ENCODE measurements around the gene GOLGA6B.
"Not testable (repeated sequence)": the region's sequence is repeated elsewhere in the genome, so short reads cannot be mapped to it uniquely, and the experiment has no call there.

GOLGA6B gene

GRCh38 chr15:72654397-72654796, at the start of gene GOLGA6B:
TSS of gene GOLGA6B (plus strand) at chr15:72654697. CDS start at chr15:72654738, 41 bp downstream.
- DNase-seq: not testable (repeated sequence)

- no peak for DNase-seq
Observed at GRCh38 chr15:72604794-72605193, 49.7 kb upstream of the GOLGA6B start.

GRCh38 chr15:72608084-72608483, 46.4 kb upstream of the GOLGA6B start:
- not testable (repeated sequence) for DNase-seq

GRCh38 chr15:72609862-72610261, 44.6 kb upstream of the GOLGA6B start:
- no peak for DNase-seq

GRCh38 chr15:72612324-72612723, 42.2 kb upstream of the GOLGA6B start:
- DNase-seq: not testable (repeated sequence)

- DNase-seq: no peak
Observed at GRCh38 chr15:72614810-72615532, 39.5 kb upstream of the GOLGA6B start.

GRCh38 chr15:72615533-72616233, 38.8 kb upstream of the GOLGA6B start:
- not testable (repeated sequence) for DNase-seq

GRCh38 chr15:72616491-72617210, 37.8 kb upstream of the GOLGA6B start:
- no peak for DNase-seq

- DNase-seq: not testable (repeated sequence)
Observed at GRCh38 chr15:72623854-72624253, 30.6 kb upstream of the GOLGA6B start.

GRCh38 chr15:72626153-72626552, 28.3 kb upstream of the GOLGA6B start:
- not testable (repeated sequence) for DNase-seq

- not testable (repeated sequence) for DNase-seq
Observed at GRCh38 chr15:72628249-72629067, 26.0 kb upstream of the GOLGA6B start.

- not testable (repeated sequence) for DNase-seq
Observed at GRCh38 chr15:72629068-72629570, 25.4 kb upstream of the GOLGA6B start.

GRCh38 chr15:72636519-72637282, 17.8 kb upstream of the GOLGA6B start:
- DNase-seq: not testable (repeated sequence)

- DNase-seq: not testable (repeated sequence)
Observed at GRCh38 chr15:72639759-72640483, 14.6 kb upstream of the GOLGA6B start.

- not testable (repeated sequence) for DNase-seq
Observed at GRCh38 chr15:72642271-72642670, 12.2 kb upstream of the GOLGA6B start.

GRCh38 chr15:72648631-72649253, 5.8 kb upstream of the GOLGA6B start:
- DNase-seq: not testable (repeated sequence)

GRCh38 chr15:72656014-72656413, 1.5 kb downstream of the GOLGA6B start:
- DNase-seq: not testable (repeated sequence)

- DNase-seq: not testable (repeated sequence)
Observed at GRCh38 chr15:72661081-72661480, 6.6 kb downstream of the GOLGA6B start.

- not testable (repeated sequence) for DNase-seq
Observed at GRCh38 chr15:72663931-72664330, 9.4 kb downstream of the GOLGA6B start.

- not testable (repeated sequence) for DNase-seq
Observed at GRCh38 chr15:72665706-72666105, 11.2 kb downstream of the GOLGA6B start.

All from NCI-H1048 (cell line).